ENCODE data around the gene NCKAP5.

NCKAP5 gene

DNA sequence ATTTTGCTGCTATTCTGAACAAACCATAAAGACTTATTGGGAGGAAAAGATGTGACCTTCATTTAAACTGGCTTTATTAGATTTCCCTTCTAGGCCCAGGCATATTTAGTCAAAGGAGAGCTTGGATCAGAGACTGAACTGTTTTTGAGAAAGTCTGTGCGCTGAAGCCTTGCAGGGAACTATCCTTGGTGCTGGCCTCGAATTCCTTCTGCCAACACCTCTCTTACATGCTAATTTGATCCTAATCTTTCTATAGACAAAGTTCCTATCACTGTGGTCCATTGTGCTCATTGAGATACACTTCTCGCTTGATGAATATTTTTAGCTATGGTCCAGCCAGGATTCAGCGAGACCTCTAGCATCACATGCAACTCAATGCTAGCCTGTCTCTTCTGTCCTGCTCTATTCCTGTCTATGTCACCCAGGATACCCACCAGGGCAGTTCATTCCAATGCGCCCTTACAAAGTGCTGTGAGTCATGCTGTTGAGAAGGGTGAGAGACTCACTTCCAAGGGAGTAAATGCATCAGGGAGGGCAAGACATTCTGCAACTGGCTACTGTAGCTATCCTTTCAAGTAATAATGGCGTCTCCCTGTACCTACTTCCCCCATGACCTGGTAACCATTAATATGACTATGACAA is 541.6 kb downstream of the NCKAP5 start:
- H3K4me3 ChIP-seq (ENCODE audit: low read depth, low read length), result no peak overlapping the region
- TF ChIP-seq, protein P1, sequence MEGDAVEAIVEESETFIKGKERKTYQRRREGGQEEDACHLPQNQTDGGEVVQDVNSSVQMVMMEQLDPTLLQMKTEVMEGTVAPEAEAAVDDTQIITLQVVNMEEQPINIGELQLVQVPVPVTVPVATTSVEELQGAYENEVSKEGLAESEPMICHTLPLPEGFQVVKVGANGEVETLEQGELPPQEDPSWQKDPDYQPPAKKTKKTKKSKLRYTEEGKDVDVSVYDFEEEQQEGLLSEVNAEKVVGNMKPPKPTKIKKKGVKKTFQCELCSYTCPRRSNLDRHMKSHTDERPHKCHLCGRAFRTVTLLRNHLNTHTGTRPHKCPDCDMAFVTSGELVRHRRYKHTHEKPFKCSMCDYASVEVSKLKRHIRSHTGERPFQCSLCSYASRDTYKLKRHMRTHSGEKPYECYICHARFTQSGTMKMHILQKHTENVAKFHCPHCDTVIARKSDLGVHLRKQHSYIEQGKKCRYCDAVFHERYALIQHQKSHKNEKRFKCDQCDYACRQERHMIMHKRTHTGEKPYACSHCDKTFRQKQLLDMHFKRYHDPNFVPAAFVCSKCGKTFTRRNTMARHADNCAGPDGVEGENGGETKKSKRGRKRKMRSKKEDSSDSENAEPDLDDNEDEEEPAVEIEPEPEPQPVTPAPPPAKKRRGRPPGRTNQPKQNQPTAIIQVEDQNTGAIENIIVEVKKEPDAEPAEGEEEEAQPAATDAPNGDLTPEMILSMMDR (IDR thresholded peaks at IDR 0.05; ENCODE audit: low read depth, low read length), result no peak

DNA sequence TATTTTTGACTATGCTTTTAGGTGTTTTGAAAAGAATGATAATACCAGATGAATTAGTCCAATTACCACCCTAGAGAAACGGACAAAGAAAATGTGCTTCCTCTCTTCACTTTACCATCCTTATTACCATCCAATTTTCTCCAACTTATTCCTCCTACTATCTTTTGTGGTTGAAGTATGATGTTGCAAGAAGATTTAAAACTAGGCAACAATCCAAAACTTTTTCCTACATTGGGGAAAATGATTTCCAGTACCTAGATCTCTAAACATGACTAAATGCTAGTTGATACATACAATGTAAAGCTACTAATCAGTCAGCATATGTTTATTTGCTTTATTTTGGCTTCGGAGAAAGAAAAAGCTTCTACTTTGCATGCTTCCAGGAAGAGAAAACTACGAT is 543.3 kb downstream of the NCKAP5 start:
- no peak overlapping the region for H3K4me3 ChIP-seq (ENCODE audit: low read depth, low read length)
- TF ChIP-seq, protein P1 (IDR thresholded peaks at IDR 0.05; ENCODE audit: low read depth, low read length), result no peak

DNA sequence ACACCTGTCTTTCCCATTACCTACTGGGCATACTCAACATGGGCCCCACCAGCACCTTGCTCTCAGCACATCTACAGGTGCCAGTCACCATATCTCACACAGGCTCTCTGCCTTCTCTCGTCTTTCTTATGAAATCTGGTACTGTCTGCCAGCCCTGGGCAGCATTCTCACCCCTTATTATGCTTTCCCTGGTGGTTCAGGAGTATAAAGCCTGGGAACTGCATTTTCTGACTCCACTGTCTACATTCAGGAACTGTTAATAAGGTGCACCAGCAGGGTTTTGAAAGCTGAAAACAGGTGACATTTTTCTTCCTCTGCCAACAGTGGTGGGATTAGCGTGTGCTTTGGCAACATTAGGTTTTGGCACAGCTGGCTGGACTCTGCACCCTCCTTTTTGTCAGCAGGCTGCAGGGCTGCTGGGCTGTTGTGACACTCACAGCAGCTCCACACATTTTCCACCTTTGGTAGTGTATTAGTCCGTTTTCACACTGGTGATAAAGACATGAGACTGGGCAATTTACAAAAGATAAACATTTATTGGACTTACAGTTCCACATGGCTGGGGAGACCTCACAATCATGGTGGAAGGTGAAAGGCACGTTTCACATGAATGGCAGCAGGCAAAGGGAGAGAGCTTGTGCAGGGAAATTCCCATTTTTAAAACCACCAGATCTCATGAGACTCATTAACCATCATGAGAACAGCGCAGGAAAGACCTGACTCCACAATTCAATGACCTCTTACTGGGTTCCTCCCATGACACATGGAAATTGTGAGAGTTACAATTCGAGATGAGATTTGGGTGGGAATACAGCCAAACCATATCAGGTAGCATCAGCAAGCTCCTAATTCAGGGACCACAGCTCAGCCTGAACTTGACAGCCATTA is 555.2 kb downstream of the NCKAP5 start:
- TF ChIP-seq, protein P1 (IDR thresholded peaks at IDR 0.05; ENCODE audit: low read depth, low read length), result no peak
- no peak overlapping the region for H3K4me3 ChIP-seq (ENCODE audit: low read depth, low read length)

DNA sequence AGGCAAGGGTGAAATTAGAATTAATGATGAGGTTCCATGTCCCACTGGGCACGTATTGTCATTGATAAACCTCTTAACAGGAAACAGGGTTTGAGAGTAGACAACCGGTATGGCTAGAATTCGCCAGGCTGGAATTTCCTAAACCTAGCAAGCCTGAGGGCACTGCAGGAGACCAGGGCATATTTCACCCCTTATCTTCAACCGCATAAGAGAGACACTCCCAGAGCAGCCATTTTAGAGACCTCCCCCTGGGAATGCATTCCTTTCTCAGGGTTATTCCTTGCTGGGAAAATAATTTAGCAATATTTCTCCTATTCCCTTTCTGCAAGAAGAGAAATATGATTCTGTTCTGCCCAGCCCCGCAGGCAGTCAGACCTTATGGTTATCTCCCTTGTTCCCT is 563.6 kb downstream of the NCKAP5 start:
- no peak overlapping the region for H3K4me3 ChIP-seq (ENCODE audit: low read depth, low read length)
- TF ChIP-seq, protein P1 (IDR thresholded peaks at IDR 0.05; ENCODE audit: low read depth, low read length), result no peak

DNA sequence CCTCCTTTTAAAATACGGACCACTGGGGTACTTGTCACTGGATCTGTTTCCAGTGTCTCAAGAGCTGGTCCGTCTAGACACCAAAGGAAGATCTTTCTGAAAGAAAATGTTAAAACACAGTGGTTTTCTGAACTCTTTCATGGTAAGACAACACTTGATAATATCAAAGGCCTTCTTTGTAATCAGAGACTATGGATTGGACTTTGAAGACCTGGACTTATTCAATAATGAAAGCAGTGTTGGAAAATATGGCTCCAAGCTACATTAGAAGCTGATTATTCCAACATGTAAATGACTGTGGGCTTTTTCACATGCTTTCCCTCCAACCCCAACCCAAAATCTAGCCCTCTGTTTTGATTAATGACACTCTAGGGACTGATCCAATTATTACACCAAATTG is 568.8 kb downstream of the NCKAP5 start:
- TF ChIP-seq, protein P1 (IDR thresholded peaks at IDR 0.05; ENCODE audit: low read depth, low read length), result no peak
- no peak overlapping the region for H3K4me3 ChIP-seq (ENCODE audit: low read depth, low read length)

DNA sequence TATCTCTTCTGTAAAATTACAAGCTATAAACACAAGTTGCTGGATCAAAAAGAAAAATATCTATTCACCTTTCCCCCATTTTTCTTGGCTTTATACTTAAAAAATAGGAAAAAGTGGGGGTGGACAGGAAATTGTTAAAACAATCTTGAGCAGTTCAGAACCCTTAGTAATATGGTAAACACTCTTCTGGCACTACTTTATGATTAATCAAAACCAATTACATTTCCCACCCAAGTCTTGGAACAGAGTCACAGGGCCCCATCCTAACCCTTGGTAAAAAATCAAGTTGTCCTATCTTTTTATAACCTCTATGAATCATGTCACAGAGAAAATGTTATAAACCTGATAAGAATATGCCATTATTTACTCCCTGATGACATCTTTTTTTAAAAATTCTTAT is 570.0 kb downstream of the NCKAP5 start:
- TF ChIP-seq, protein P1 (IDR thresholded peaks at IDR 0.05; ENCODE audit: low read depth, low read length), result no peak
- no peak overlapping the region for H3K4me3 ChIP-seq (ENCODE audit: low read depth, low read length)

DNA sequence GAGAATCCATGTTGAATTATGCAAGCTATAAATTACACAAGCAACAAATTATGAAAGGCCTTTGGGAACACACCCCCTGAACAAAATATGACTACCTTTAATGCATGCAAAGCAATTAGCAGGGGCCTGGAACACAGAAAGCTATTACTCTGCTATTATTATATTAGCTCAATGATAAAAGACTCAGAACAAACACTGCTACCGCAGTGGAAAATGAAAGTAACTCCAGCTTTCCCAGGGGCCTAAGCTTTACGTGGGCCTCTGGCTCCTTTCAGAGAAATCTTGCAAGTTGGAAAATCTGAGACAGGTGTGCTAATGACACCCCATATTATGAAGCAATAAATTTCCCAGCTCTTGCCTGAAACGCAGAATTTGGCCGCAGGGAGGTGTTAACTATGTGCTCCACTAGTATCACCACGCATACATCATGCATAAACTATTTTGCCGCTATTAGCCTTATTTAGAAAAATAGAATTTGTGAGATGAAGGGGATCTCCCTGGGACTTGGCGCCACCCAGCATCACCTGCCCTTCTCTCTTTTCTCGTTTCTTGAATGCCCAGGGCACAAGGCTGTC is 576.7 kb downstream of the NCKAP5 start:
- TF ChIP-seq, protein P1 (IDR thresholded peaks at IDR 0.05; ENCODE audit: low read depth, low read length), result no peak
- no peak overlapping the region for H3K4me3 ChIP-seq (ENCODE audit: low read depth, low read length)
